ENCODE results near the gene ICAM1.

DNA sequence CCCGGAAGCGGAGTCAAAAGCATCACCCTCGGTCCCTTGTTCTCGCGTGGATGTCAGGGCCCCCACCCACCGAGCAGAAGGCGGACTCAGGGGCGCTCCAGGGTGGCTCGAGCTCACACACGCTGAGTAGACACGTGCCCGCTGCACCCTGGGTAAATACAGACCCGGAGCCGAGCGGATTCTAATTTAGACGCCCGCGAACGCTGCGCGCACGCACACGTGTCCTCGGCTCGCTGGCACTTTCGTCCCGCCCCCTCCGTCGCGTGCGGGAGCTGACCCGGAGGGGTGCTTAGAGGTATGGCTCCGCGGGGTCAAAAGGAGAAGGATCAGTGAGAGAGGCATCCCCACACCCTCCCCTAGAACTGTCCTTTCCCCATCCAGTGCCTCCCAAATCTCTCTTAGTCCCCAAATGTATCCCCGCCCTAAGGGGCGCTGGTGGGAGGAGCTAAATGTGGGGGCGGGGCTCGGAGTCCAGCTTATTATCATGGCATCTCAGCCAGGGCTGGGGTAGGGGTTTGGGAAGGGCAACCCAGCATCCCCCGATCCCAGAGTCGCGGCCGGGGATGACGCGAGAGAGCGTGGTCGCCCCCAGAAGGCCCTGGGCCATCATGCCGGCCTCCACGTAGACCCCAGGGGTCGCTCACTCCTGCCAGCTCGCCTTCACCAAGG is 18.4 kb downstream of the ICAM1 start:
- TF ChIP-seq, protein P1, sequence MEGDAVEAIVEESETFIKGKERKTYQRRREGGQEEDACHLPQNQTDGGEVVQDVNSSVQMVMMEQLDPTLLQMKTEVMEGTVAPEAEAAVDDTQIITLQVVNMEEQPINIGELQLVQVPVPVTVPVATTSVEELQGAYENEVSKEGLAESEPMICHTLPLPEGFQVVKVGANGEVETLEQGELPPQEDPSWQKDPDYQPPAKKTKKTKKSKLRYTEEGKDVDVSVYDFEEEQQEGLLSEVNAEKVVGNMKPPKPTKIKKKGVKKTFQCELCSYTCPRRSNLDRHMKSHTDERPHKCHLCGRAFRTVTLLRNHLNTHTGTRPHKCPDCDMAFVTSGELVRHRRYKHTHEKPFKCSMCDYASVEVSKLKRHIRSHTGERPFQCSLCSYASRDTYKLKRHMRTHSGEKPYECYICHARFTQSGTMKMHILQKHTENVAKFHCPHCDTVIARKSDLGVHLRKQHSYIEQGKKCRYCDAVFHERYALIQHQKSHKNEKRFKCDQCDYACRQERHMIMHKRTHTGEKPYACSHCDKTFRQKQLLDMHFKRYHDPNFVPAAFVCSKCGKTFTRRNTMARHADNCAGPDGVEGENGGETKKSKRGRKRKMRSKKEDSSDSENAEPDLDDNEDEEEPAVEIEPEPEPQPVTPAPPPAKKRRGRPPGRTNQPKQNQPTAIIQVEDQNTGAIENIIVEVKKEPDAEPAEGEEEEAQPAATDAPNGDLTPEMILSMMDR (IDR thresholded peaks at IDR 0.05 in 4 of 5, conservative IDR thresholded peaks at IDR 0.05 in 1 of 5), result no peak
- no peak for TF ChIP-seq POLR2A (IDR thresholded peaks at IDR 0.05)
